GM12878 (cell line): ENCODE results near the gene LXN. TPM values are rescaled to one million over a fixed set of nuclear protein-coding genes. Genes with fewer than 3 reads are reported as not detected.

Source experiments
- ATAC-seq: fragments of 200-7000 bp; cut with Tn5 transposase; 3 replicates; pipeline ENCODE4 v1.9.1; 2020; ENCODE audit warnings: mild to moderate bottlenecking, moderate library complexity
- BruUV-seq: library from RNA; stranded (reverse); fragments of 400-500 nt; replicated peaks from 2 replicates; lab custom pipeline; 2021; lab: Mats Ljungman, UMichigan
- CTCF ChIA-PET: fragments of 300-600 bp; sonication (Branson Sonifier 250); formaldehyde crosslinking; extraction: SDS; loops from one replicate; lab custom pipeline; 2021; ENCODE audit warnings: inconsistent platforms; lab: Yijun Ruan, JAX
- POLR2A ChIA-PET: fragments of 350-600 bp; formaldehyde crosslinking; extraction: SDS; loops from one replicate; lab custom pipeline; 2021; ENCODE audit warnings: inconsistent platforms; lab: Charles Lee
- RAD21 ChIA-PET: fragments of 300-600 bp; sonication (Branson Sonifier 250); formaldehyde crosslinking; loops from one replicate; lab custom pipeline; 2023; ENCODE audit warnings: antibody characterized with exemption; ENCODE audit not compliant: unreplicated experiment; lab: Charles Lee
- SMC1A ChIA-PET: fragments of 300-600 bp; sonication (Branson Sonifier 250); formaldehyde crosslinking; loops from one replicate; lab custom pipeline; 2023; ENCODE audit not compliant: unreplicated experiment, uncharacterized antibody; lab: Charles Lee
- DNase-seq: peaks from one replicate; pipeline ENCODE4 v3.0.0-alpha.2; 2011; ENCODE audit warnings: low read depth, low spot score
- FAIRE-seq: peaks from 3 replicates; lab custom pipeline; 2011; peaks lifted over from hg19 to GRCh38; lab: Jason Lieb, UNC
- H2AFZ ChIP-seq: 2 replicates; pipeline ENCODE4 v1.6.0; 2011; ENCODE audit warnings: low read depth, low read length, control low read depth; ENCODE audit not compliant: control insufficient read depth
- H3K27ac ChIP-seq: 2 replicates; pipeline ENCODE4 v1.5.1; 2011; ENCODE audit warnings: control low read depth; ENCODE audit not compliant: control insufficient read depth, insufficient read depth
- H3K27me3 ChIP-seq, 2 experiments: replicated peaks in 1 of 2; 2 replicates each; pipeline versions ENCODE4 v1.6.0 to v1.6.1; 2011; ENCODE audit warnings: low read length in 1 of 2; ENCODE audit not compliant: control insufficient read depth in 2 of 2, insufficient read depth in 2 of 2
- H3K36me3 ChIP-seq, 2 experiments: 2 replicates each; pipeline ENCODE4 v1.5.1; 2011; ENCODE audit warnings: low read length in 1 of 2; ENCODE audit not compliant: control insufficient read depth in 2 of 2, insufficient read depth in 2 of 2
- H3K4me1 ChIP-seq: 2 replicates; pipeline ENCODE4 v1.6.1; 2011; ENCODE audit warnings: mild to moderate bottlenecking, low read length, moderate library complexity, mixed read lengths; ENCODE audit not compliant: control insufficient read depth, insufficient read depth
- H3K4me2 ChIP-seq: 2 replicates; pipeline ENCODE4 v1.6.0; 2011; ENCODE audit warnings: control low read depth; ENCODE audit not compliant: control insufficient read depth, insufficient read depth
- H3K4me3 ChIP-seq: fragments of 200-600 bp; sonication (generic); 2 replicates; pipeline ENCODE4 v1.5.1; 2016
- H3K79me2 ChIP-seq: 2 replicates; pipeline ENCODE4 v1.6.0; 2011; ENCODE audit warnings: low read length; ENCODE audit not compliant: control insufficient read depth, insufficient read depth
- H3K9ac ChIP-seq: 2 replicates; pipeline ENCODE4 v1.8.0; 2011; ENCODE audit warnings: low read length, control low read depth, mixed read lengths; ENCODE audit not compliant: control insufficient read depth, insufficient read depth
- H3K9me3 ChIP-seq: replicated peaks from 3 replicates; pipeline ENCODE4 v1.5.1; 2011; ENCODE audit warnings: mild to moderate bottlenecking, low read length; ENCODE audit not compliant: control insufficient read depth, insufficient read depth
- H4K20me1 ChIP-seq: 2 replicates; pipeline ENCODE4 v1.6.0; 2011; ENCODE audit not compliant: control insufficient read depth, insufficient read depth
- ASH2L ChIP-seq: fragments of 300-600, 200-600 bp; sonication (generic); IDR thresholded peaks from 2 replicates; pipeline ENCODE4 v1.6.1; 2017; ENCODE audit warnings: low read depth, mild to moderate bottlenecking, borderline replicate concordance
- ATF7 ChIP-seq: fragments of 450-650 bp; IDR thresholded peaks from 2 replicates; pipeline ENCODE4 v1.6.1; 2016; ENCODE audit warnings: low read depth, mild to moderate bottlenecking
- BHLHE40 ChIP-seq, 2 experiments: fragments of 450-650 bp in 1 of 2; IDR thresholded peaks; 2 replicates each; pipeline ENCODE4 v1.6.1; 2011 to 2017; ENCODE audit warnings: low read depth in 2 of 2, borderline replicate concordance in 1 of 2, improper control_type of control experiment in 1 of 2, low read length in 1 of 2, mild to moderate bottlenecking in 1 of 2
- CHD1 ChIP-seq: IDR thresholded peaks from 2 replicates; pipeline ENCODE4 v1.6.1; 2012; ENCODE audit warnings: low read depth, low read length, improper control_type of control experiment
- NFYB ChIP-seq: IDR thresholded peaks from 2 replicates; pipeline ENCODE4 v1.6.1; 2011; ENCODE audit warnings: low read depth, mild to moderate bottlenecking, low read length, improper control_type of control experiment, moderate library complexity; ENCODE audit not compliant: insufficient read depth
- PAX5 ChIP-seq: IDR thresholded peaks from 2 replicates; pipeline ENCODE4 v1.6.1; 2011; ENCODE audit warnings: low read depth, low read length, borderline replicate concordance
- POLR2AphosphoS2 ChIP-seq: IDR thresholded peaks from 2 replicates; pipeline ENCODE4 v1.6.1; 2011; ENCODE audit warnings: low read depth, mild to moderate bottlenecking, low read length, improper control_type of control experiment, moderate library complexity
- RBBP5 ChIP-seq: fragments of 200-600 bp; sonication (generic); conservative IDR thresholded peaks from 2 replicates; pipeline ENCODE4 v1.6.1; 2016
- STAT3 ChIP-seq: IDR thresholded peaks from 2 replicates; pipeline ENCODE4 v1.6.1; 2011; ENCODE audit warnings: low read depth, low read length, improper control_type of control experiment
- SUZ12 ChIP-seq: fragments of 200-600 bp; sonication (generic); IDR thresholded peaks from one replicate; pipeline ENCODE4 v1.6.1; 2018; ENCODE audit warnings: antibody characterized with exemption, mild to moderate bottlenecking; ENCODE audit not compliant: unreplicated experiment
- ZBED1 ChIP-seq: IDR thresholded peaks from 2 replicates; pipeline ENCODE4 v1.6.1; 2016; ENCODE audit warnings: borderline replicate concordance
- WGBS: methylation state at CpG from one replicate; pipeline ENCODE4 v1.1.6; 2016; ENCODE audit warnings: low lambda C conversion rate; ENCODE audit not compliant: insufficient replicate concordance, insufficient coverage; ENCODE audit errors: missing lambda C conversion rate; 5-methylcytosine and 5-hydroxymethylcytosine counted together
- in situ Hi-C: fragments of 300-500 bp; cut with MboI; formaldehyde crosslinking; loops from 9 replicates; pipeline ENCODE4 v1.14.3; 2018; ENCODE audit warnings: mixed read lengths
- intact Hi-C: fragments of 100-400 bp; cut with micrococcal nuclease; formaldehyde crosslinking; loops from one replicate; pipeline ENCODE4 v1.14.2; 2022; ENCODE audit not compliant: unreplicated experiment
- polyA plus RNA-seq, 11 experiments: library from polyadenylated mRNA; depleted of rRNA in 4 of 11; unstranded in 6 of 11; stranded (reverse) in 5 of 11; fragments of >200 nt; fragmentation: Nextera tagmentation in 4 of 11; fragmentation: Illumina TruSeq in 1 of 11; extraction: Ambion mirVana in 4 of 11; extraction: Trizol in 1 of 11; gene quantifications; 1 replicate in 1 of 11; 2 replicates in 10 of 11; pipeline versions ENCODE4 v1.2.1 to v1.2.3, GENCODE V29; 2011 to 2016; ENCODE audit warnings: inconsistent platforms in 2 of 11, missing spikeins in 2 of 11, low read depth in 1 of 11
- total RNA-seq, 4 experiments: library from RNA; depleted of rRNA in 3 of 4; stranded (reverse); fragments of >200 nt in 3 of 4; fragmentation: Illumina TruSeq in 1 of 4; extraction: Trizol in 1 of 4; gene quantifications; 2 replicates each; pipeline versions ENCODE4 v1.2.1 to v1.2.3, GENCODE V29; 2013 to 2021
- TF ChIP-seq, protein P1 (sequence below): fragments of 450-650 bp; IDR thresholded peaks from 2 replicates; pipeline ENCODE4 v1.6.1; 2016; ENCODE audit warnings: mild to moderate bottlenecking
- TF ChIP-seq, protein P2 (sequence below): fragments of 450-650 bp; IDR thresholded peaks from 2 replicates; pipeline ENCODE4 v1.6.1; 2016; ENCODE audit warnings: mild to moderate bottlenecking
- TF ChIP-seq, protein P3 (sequence below): fragments of 450-650 bp; IDR thresholded peaks from 2 replicates; pipeline ENCODE4 v1.6.1; 2017; ENCODE audit warnings: low read depth, mild to moderate bottlenecking, moderate library complexity

Gene LXN
- total and polyA plus RNA-seq, 10 of the 15 experiments (the other 5 are each of a cell fraction or from before 2014, with no cell fraction given) = 10.7 to 45.0 (median 20.4) TPM

DNA sequence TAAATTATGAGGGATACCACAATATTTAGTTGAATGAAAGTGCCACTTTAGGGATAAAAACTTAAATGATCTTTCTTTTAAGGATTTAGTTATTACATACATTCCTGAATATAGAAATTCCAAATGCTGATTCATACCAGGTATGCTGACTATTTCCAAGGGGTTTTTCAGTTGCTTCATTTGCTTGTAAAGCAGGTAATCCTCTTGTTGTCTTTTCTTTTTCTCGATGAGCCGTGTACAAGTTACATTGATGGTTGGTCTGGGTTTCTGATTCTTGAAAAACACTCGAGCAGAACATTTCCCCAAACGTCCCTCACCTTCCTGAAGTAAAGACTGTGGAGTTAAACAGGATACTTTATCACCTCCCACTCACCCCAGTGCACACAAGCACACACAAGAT lies 38.2 kb upstream of the LXN start:
- no peaks in the 10 kb centered on the region for H3K9me3 ChIP-seq
- H3K9ac ChIP-seq = no peak overlapping the region
- H3K4me1 ChIP-seq = no peaks in the 10 kb centered on the region
- H3K27me3 ChIP-seq = no peaks in the 10 kb centered on the region
- TF ChIP-seq, protein P1, sequence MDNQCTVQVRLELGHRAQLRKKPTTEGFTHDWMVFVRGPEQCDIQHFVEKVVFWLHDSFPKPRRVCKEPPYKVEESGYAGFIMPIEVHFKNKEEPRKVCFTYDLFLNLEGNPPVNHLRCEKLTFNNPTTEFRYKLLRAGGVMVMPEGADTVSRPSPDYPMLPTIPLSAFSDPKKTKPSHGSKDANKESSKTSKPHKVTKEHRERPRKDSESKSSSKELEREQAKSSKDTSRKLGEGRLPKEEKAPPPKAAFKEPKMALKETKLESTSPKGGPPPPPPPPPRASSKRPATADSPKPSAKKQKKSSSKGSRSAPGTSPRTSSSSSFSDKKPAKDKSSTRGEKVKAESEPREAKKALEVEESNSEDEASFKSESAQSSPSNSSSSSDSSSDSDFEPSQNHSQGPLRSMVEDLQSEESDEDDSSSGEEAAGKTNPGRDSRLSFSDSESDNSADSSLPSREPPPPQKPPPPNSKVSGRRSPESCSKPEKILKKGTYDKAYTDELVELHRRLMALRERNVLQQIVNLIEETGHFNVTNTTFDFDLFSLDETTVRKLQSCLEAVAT = no peak
- TF ChIP-seq BHLHE40 (IDR thresholded peaks at IDR 0.05; ENCODE audit: borderline replicate concordance in 1 of 2, low read depth in 2 of 2, low read length in 1 of 2) = no peak
- ChIA-PET SMC1A (interaction anchor here (0.7 kb wide), 1 partner anchor 109 kb away, joined by 3 read pairs; no protein-coding TSS in a partner anchor), POLR2A (interaction anchor here (0.7 kb wide), 1 partner anchor 1433 kb away, joined by 5 read pairs; no protein-coding TSS in a partner anchor), CTCF (interaction anchor here (1.4 kb wide), 1 partner anchor 17 kb away, joined by 4 read pairs; no protein-coding TSS in a partner anchor), RAD21 (no interaction called here)
- WGBS = 74% methylated on average over 4 of the region's 4 CpGs
- FAIRE-seq (no peak), ATAC-seq (no peak), DNase-seq (no peak)
- H3K36me3 ChIP-seq = peaks cover 0 to 13% of the 10 kb centered on the region in 2 experiments; a peak in 2 of 4 replicates
- intact Hi-C loops (no loop called here), in situ Hi-C loops (no loop called here)
- BruUV-seq = no TSS peak
- no peak overlapping the region for H3K27ac ChIP-seq
- H4K20me1 ChIP-seq = no peaks in the 10 kb centered on the region
- H3K79me2 ChIP-seq = no peaks in the 10 kb centered on the region
- no peak overlapping the region for H2AFZ ChIP-seq
- no peak overlapping the region for H3K4me3 ChIP-seq
- no peak overlapping the region for H3K4me2 ChIP-seq

DNA sequence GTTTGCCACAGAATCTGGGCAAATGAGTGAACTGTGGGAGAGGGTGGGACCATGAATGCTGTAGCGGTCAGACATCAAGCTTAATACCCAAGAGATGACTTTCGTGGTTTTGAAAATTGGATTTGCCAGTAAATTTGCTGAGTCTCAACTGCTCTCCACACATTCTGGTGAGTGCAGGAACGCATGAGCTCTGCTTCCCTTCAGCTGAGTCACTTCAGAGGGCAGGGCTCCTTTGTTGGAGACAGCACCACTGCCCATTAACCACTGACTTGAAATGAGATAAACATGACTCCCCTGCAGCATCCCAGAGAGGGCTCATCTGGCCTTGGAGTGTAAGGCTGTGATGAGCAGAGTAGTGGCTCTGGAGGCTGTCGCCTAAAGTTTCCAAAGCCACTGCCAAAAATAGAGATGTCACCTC lies 37.2 kb upstream of the LXN start:
- ChIA-PET RAD21 (no interaction called here), POLR2A (no interaction called here), CTCF (interaction anchor here (0.9 kb wide), 1 partner anchor 18 kb away, joined by 4 read pairs; no protein-coding TSS in a partner anchor), SMC1A (no interaction called here)
- Histone ChIP-seq H4K20me1 (no peaks in the 10 kb centered on the region), H3K9ac (no peak overlapping the region), H3K27me3 (no peaks in the 10 kb centered on the region), H3K4me2 (no peak overlapping the region), H3K79me2 (no peaks in the 10 kb centered on the region), H3K4me1 (no peaks in the 10 kb centered on the region), H3K27ac (no peak overlapping the region), H2AFZ (no peak overlapping the region), H3K4me3 (no peak overlapping the region), H3K36me3 (peaks cover 0 to 13% of the 10 kb centered on the region in 2 experiments; a peak in 2 of 4 replicates), H3K9me3 (no peaks in the 10 kb centered on the region)
- no peak for FAIRE-seq
- BruUV-seq = no TSS peak
- WGBS = 77% methylated on average over 4 of the region's 4 CpGs
- DNase-seq = no peak
- intact Hi-C loops = no loop called here
- ATAC-seq = no peak
- in situ Hi-C loops = no loop called here
- TF ChIP-seq NFYB (no peak), PAX5 (no peak), CHD1 (no peak), POLR2AphosphoS2 (no peak), STAT3 (no peak), ASH2L (no peak), RBBP5 (no peak), ZBED1 (no peak), ATF7 (no peak), SUZ12 (no peak)
- TF ChIP-seq, protein P2, sequence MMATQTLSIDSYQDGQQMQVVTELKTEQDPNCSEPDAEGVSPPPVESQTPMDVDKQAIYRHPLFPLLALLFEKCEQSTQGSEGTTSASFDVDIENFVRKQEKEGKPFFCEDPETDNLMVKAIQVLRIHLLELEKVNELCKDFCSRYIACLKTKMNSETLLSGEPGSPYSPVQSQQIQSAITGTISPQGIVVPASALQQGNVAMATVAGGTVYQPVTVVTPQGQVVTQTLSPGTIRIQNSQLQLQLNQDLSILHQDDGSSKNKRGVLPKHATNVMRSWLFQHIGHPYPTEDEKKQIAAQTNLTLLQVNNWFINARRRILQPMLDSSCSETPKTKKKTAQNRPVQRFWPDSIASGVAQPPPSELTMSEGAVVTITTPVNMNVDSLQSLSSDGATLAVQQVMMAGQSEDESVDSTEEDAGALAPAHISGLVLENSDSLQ = no peak
- TF ChIP-seq, protein P3, sequence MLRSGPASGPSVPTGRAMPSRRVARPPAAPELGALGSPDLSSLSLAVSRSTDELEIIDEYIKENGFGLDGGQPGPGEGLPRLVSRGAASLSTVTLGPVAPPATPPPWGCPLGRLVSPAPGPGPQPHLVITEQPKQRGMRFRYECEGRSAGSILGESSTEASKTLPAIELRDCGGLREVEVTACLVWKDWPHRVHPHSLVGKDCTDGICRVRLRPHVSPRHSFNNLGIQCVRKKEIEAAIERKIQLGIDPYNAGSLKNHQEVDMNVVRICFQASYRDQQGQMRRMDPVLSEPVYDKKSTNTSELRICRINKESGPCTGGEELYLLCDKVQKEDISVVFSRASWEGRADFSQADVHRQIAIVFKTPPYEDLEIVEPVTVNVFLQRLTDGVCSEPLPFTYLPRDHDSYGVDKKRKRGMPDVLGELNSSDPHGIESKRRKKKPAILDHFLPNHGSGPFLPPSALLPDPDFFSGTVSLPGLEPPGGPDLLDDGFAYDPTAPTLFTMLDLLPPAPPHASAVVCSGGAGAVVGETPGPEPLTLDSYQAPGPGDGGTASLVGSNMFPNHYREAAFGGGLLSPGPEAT = no peak
